Prostate gland (tissue), 2 donors: ENCODE data around the gene DLG4. TPM values are rescaled to one million over a fixed set of nuclear protein-coding genes. Genes with fewer than 3 reads are reported as not detected.
"Not testable (repeated sequence)": the region's sequence is repeated elsewhere in the genome, so short reads cannot be mapped to it uniquely, and the experiment has no call there.

Experiments
- DNase-seq: peaks from one replicate; pipeline ENCODE4 v3.0.0-alpha.2; 2019; ENCODE audit warnings: low spot score
- H3K27ac ChIP-seq, 2 donors: fragments of 200-600 bp; sonication (generic); 2 replicates each; pipeline ENCODE4 v1.5.1; 2017 to 2019
- H3K27me3 ChIP-seq: fragments of 200-600 bp; sonication (generic); replicated peaks from 2 replicates; pipeline ENCODE4 v1.5.1; 2019; ENCODE audit not compliant: insufficient read depth
- H3K36me3 ChIP-seq, 2 donors: fragments of 200-600 bp; sonication (generic); 1 replicate in 1 of 2; 2 replicates in 1 of 2; pipeline versions ENCODE4 v1.5.1 to v1.8.1; 2017 to 2019
- H3K4me1 ChIP-seq: fragments of 200-600 bp; sonication (generic); replicated peaks from 2 replicates; pipeline ENCODE4 v1.5.1; 2019
- H3K4me3 ChIP-seq, 2 donors: fragments of 200-600 bp; sonication (generic); 2 replicates each; pipeline ENCODE4 v1.5.1; 2017 to 2019
- H3K9me3 ChIP-seq: fragments of 200-600 bp; sonication (generic); 2 replicates; pipeline ENCODE4 v1.5.1; 2017
- CTCF ChIP-seq, 4 experiments: fragments of 200-600 bp in 2 of 4; fragments of 450-650 bp in 2 of 4; sonication (generic) in 2 of 4; IDR thresholded peaks; 1 replicate in 3 of 4; 2 replicates in 1 of 4; pipeline ENCODE4 v1.5.1; 2016 to 2019; ENCODE audit warnings: antibody characterized with exemption in 4 of 4, mild to moderate bottlenecking in 2 of 4, moderate library complexity in 2 of 4
- POLR2A ChIP-seq: fragments of 450-650 bp; IDR thresholded peaks from one replicate; pipeline ENCODE4 v1.6.1; 2016; ENCODE audit warnings: antibody characterized with exemption, mild to moderate bottlenecking
- POLR2AphosphoS5 ChIP-seq: sonication (generic); formaldehyde crosslinking; IDR thresholded peaks from one replicate; pipeline ENCODE4 v1.6.1; 2017; ENCODE audit warnings: antibody characterized with exemption
- WGBS: methylation state at CpG from one replicate; pipeline ENCODE4 v1.1.5; 2018; 5-methylcytosine and 5-hydroxymethylcytosine counted together
- intact Hi-C: fragments of 100-400 bp; cut with DNase I; formaldehyde crosslinking; loops from one replicate; pipeline ENCODE4 v1.14.2; 2022
- total RNA-seq, 2 donors: library from RNA; depleted of rRNA; stranded (reverse); fragments of >200 nt; gene quantifications; one replicate each; pipeline ENCODE4 v1.1.0, GENCODE V29; 2016

DLG4 gene
- total RNA-seq, 2 donors from 2014 or later, result 9.3 to 31.6 TPM

- no peak overlapping the region for H3K27ac ChIP-seq
- intact Hi-C loops, result no loop called here
- DNase-seq, result peak; percentile 47
- H3K9me3 ChIP-seq, result no peaks in the 10 kb centered on the region
- TF ChIP-seq POLR2AphosphoS5 (no peak), CTCF (IDR thresholded peaks at IDR 0.05) (peak in 2 of 4 experiments; percentile 10 to 34), POLR2A (no peak)
- peaks cover 6% of the 10 kb centered on the region for H3K4me1 ChIP-seq
- WGBS, result 58% methylated on average over 61 of the region's 69 CpGs
- H3K4me3 ChIP-seq, result no peak overlapping the region
- H3K36me3 ChIP-seq, result no peaks in the 10 kb centered on the region
- no peaks in the 10 kb centered on the region for H3K27me3 ChIP-seq
Measured at GRCh38 chr17:7173687-7174602, 45.7 kb downstream of the DLG4 start.

DNA sequence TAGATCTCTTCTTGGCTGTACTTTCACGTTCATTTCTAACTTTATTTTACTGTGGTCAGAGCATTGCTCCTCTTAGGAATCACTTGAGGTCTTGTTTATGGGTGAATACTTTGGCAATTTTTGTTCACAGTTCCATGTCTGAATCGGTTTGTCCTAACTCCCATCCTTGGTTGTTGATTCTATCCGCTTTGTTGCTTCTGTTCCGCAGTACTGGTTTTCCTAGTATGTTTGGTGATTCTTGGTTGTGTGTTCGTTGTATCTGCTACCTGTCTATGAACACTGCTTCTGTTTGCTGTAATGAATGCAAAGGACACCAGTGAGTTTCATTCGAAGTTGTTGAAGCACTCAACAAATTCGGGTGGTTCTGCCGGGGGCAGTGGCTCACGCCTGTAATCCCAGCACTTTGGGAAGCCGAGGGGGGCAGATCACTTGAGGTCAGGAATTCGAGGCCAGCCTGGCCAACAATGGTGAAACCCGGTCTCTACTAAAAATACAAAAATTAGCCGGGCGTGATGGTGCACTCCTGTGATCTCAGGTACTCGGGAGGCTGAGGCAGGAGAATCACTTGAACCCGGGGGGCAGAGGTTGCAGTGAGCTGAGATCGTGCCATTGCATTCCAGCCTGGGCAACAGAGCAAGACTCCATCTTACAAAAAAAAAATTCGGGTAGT is 47.0 kb downstream of the DLG4 start:
- 93% methylated on average over 18 of the region's 18 CpGs for WGBS
- H3K36me3 ChIP-seq, H3K27me3 ChIP-seq, H3K27ac ChIP-seq, H3K4me1 ChIP-seq, H3K9me3 ChIP-seq, DNase-seq, H3K4me3 ChIP-seq, intact Hi-C loops: not testable (repeated sequence)

GRCh38 chr17:7169565-7169908 is 50.1 kb downstream of the DLG4 start:
- H3K27ac ChIP-seq, DNase-seq, intact Hi-C loops, H3K4me1 ChIP-seq, H3K36me3 ChIP-seq, H3K4me3 ChIP-seq, H3K27me3 ChIP-seq, H3K9me3 ChIP-seq: not testable (repeated sequence)
- WGBS, result 96% methylated on average over 7 of the region's 7 CpGs

- H3K27me3 ChIP-seq, H3K9me3 ChIP-seq, H3K4me1 ChIP-seq, H3K4me3 ChIP-seq, intact Hi-C loops, DNase-seq, H3K27ac ChIP-seq, H3K36me3 ChIP-seq: not testable (repeated sequence)
- 93% methylated on average over 10 of the region's 10 CpGs for WGBS
Measured at GRCh38 chr17:7168841-7169564, 50.6 kb downstream of the DLG4 start.

GRCh38 chr17:7167832-7168231 is 51.8 kb downstream of the DLG4 start:
- intact Hi-C loops, result no loop called here
- TF ChIP-seq POLR2AphosphoS5, result no peak
- no peak for TF ChIP-seq CTCF (IDR thresholded peaks at IDR 0.05)
- no peak for TF ChIP-seq POLR2A
- Histone ChIP-seq H3K27me3 (no peaks in the 10 kb centered on the region), H3K27ac (no peak overlapping the region), H3K9me3 (no peaks in the 10 kb centered on the region), H3K36me3 (no peaks in the 10 kb centered on the region), H3K4me1 (no peaks in the 10 kb centered on the region), H3K4me3 (no peak overlapping the region)
- no peak for DNase-seq
- 67% methylated on average over 4 of the region's 4 CpGs for whole genome bisulfite sequencing

- DNase-seq, result no peak
- Histone ChIP-seq H3K9me3 (no peaks in the 10 kb centered on the region), H3K4me3 (no peak overlapping the region), H3K4me1 (no peaks in the 10 kb centered on the region), H3K27me3 (no peaks in the 10 kb centered on the region), H3K36me3 (no peaks in the 10 kb centered on the region), H3K27ac (no peak overlapping the region)
- TF ChIP-seq POLR2AphosphoS5 (no peak), POLR2A (no peak), CTCF (IDR thresholded peaks at IDR 0.05) (no peak)
- WGBS, result 90% methylated on average over 7 of the region's 7 CpGs
- intact Hi-C loops, result no loop called here
Measured at GRCh38 chr17:7166873-7167272, 52.8 kb downstream of the DLG4 start.

GRCh38 chr17:7159571-7159970 is 60.1 kb downstream of the DLG4 start:
- 35% methylated on average over 10 of the region's 10 CpGs for WGBS
- H3K27ac ChIP-seq, intact Hi-C loops: not testable (repeated sequence)

DNA sequence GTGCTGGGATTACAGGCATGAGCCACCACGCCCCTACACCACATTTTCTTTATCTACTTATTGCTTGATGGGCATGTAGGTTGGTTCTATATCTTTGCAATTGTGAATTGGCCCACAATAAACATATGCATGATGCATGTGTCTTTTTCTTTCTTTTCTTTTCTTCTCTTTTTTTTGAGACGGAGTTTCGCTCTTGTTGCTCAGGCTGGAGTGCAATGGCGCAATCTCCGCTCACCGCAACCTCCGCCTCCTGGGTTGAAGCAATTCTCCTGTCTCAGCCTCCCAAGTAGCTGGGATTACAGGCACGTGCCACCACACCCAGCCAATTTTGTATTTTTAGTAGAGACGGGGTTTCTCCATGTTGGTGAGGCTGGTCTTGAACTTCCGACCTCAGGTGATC is 61.2 kb downstream of the DLG4 start:
- DNase-seq, H3K4me3 ChIP-seq, H3K9me3 ChIP-seq, H3K36me3 ChIP-seq, H3K27ac ChIP-seq, intact Hi-C loops, H3K27me3 ChIP-seq, H3K4me1 ChIP-seq: not testable (repeated sequence)
- 94% methylated on average over 10 of the region's 10 CpGs for WGBS

More at GRCh38 chr17:7159571-7159970, 60.1 kb downstream of the DLG4 start:
- H3K36me3 ChIP-seq, H3K4me3 ChIP-seq, H3K4me1 ChIP-seq, H3K27me3 ChIP-seq, H3K9me3 ChIP-seq, DNase-seq: not testable (repeated sequence)
